SK-N-SH treated with all-trans-retinoic acid at 6 μM for 48 hours (cell line): ENCODE measurements around the gene SRPK2.
"Not testable (repeated sequence)": the region's sequence is repeated elsewhere in the genome, so short reads cannot be mapped to it uniquely, and the experiment has no call there.

ENCODE experiments used
- ATAC-seq: fragments of 200-7000 bp; cut with Tn5 transposase; 3 replicates; pipeline ENCODE4 v1.9.1; 2020; ENCODE audit warnings: mild to moderate bottlenecking, moderate library complexity
- ARNTL ChIP-seq: fragments of 450-650 bp; formaldehyde crosslinking; IDR thresholded peaks from 2 replicates; pipeline ENCODE4 v1.5.0; 2020; ENCODE audit warnings: low read depth, mild to moderate bottlenecking, moderate library complexity, borderline replicate concordance
- CSDC2 ChIP-seq: fragments of 250-450 bp; sonication (Bioruptor Pico); IDR thresholded peaks from 2 replicates; pipeline ENCODE4 v1.5.0; 2020; ENCODE audit warnings: mild to moderate bottlenecking, moderate library complexity
- ESRRG ChIP-seq: fragments of 250-450 bp; sonication (Bioruptor Pico); IDR thresholded peaks from 2 replicates; pipeline ENCODE4 v1.6.1; 2021; ENCODE audit warnings: mild to moderate bottlenecking
- ISL1 ChIP-seq: fragments of 250-450 bp; sonication (Bioruptor Pico); IDR thresholded peaks from 2 replicates; pipeline ENCODE4 v2.1.2; 2022; ENCODE audit warnings: mild to moderate bottlenecking, moderate library complexity
- OSR1 ChIP-seq: fragments of 250-450 bp; sonication (Bioruptor Pico); IDR thresholded peaks from 2 replicates; pipeline ENCODE4 v1.8.0; 2022; ENCODE audit warnings: moderate library complexity, mild to moderate bottlenecking, inconsistent platforms
- PATZ1 ChIP-seq: fragments of 250-450 bp; sonication (Bioruptor Pico); IDR thresholded peaks from 2 replicates; pipeline ENCODE4 v1.8.0; 2020; ENCODE audit warnings: mild to moderate bottlenecking, moderate library complexity, borderline replicate concordance
- PPARA ChIP-seq: fragments of 250-450 bp; sonication (Bioruptor Pico); IDR thresholded peaks from 2 replicates; pipeline ENCODE4 v1.5.0; 2020; ENCODE audit warnings: mild to moderate bottlenecking, borderline replicate concordance
- RARB ChIP-seq: fragments of 250-450 bp; sonication (Bioruptor Pico); IDR thresholded peaks from 2 replicates; pipeline ENCODE4 v1.8.0; 2021; ENCODE audit warnings: mild to moderate bottlenecking, moderate library complexity
- SNAI2 ChIP-seq: fragments of 250-450 bp; sonication (Bioruptor Pico); IDR thresholded peaks from 2 replicates; pipeline ENCODE4 v1.5.0; 2020; ENCODE audit warnings: mild to moderate bottlenecking, moderate library complexity
- TCF4 ChIP-seq: fragments of 250-450 bp; sonication (Bioruptor Pico); IDR thresholded peaks from 2 replicates; pipeline ENCODE4 v1.8.0; 2021; ENCODE audit warnings: mild to moderate bottlenecking, moderate library complexity, borderline replicate concordance
- ZC3H10 ChIP-seq: fragments of 250-450 bp; sonication (Bioruptor Pico); IDR thresholded peaks from 2 replicates; pipeline ENCODE4 v1.5.1; 2021; ENCODE audit warnings: mild to moderate bottlenecking, moderate library complexity
- ZFP3 ChIP-seq: fragments of 250-450 bp; sonication (Bioruptor Pico); IDR thresholded peaks from 2 replicates; pipeline ENCODE4 v1.5.0; 2020; ENCODE audit warnings: mild to moderate bottlenecking, moderate library complexity
- ZFP30 ChIP-seq: fragments of 450-650 bp; formaldehyde crosslinking; IDR thresholded peaks from 2 replicates; pipeline ENCODE4 v1.5.0; 2022; ENCODE audit warnings: mild to moderate bottlenecking, moderate library complexity
- ZNF565 ChIP-seq: fragments of 450-650 bp; formaldehyde crosslinking; conservative IDR thresholded peaks from 2 replicates; pipeline ENCODE4 v1.5.0; 2020; ENCODE audit warnings: low read depth, mild to moderate bottlenecking, moderate library complexity
- ZNF70 ChIP-seq: fragments of 450-650 bp; formaldehyde crosslinking; IDR thresholded peaks from 2 replicates; pipeline ENCODE4 v1.5.0; 2020; ENCODE audit warnings: mild to moderate bottlenecking, moderate library complexity
- ZNF8 ChIP-seq: fragments of 450-650 bp; formaldehyde crosslinking; IDR thresholded peaks from 2 replicates; pipeline ENCODE4 v1.5.0; 2020; ENCODE audit warnings: mild to moderate bottlenecking, moderate library complexity
- TF ChIP-seq, protein P1 (sequence below): fragments of 250-450 bp; sonication (Bioruptor Pico); IDR thresholded peaks from 2 replicates; pipeline ENCODE4 v1.8.0; 2021; ENCODE audit warnings: low read depth, mild to moderate bottlenecking, moderate library complexity, borderline replicate concordance
- TF ChIP-seq, protein P2 (sequence below): fragments of 250-450 bp; sonication (Bioruptor Pico); IDR thresholded peaks from 2 replicates; pipeline ENCODE4 v1.5.1; 2021; ENCODE audit warnings: mild to moderate bottlenecking, moderate library complexity
- TF ChIP-seq, protein P3 (sequence below): fragments of 250-450 bp; sonication (Bioruptor Pico); IDR thresholded peaks from 2 replicates; pipeline ENCODE4 v1.5.1; 2020; ENCODE audit warnings: low read depth, mild to moderate bottlenecking, moderate library complexity

The SRPK2 gene

GRCh38 chr7:105296491-105296890, 92.2 kb downstream of the SRPK2 start (continued):
- TF ChIP-seq, protein P1, sequence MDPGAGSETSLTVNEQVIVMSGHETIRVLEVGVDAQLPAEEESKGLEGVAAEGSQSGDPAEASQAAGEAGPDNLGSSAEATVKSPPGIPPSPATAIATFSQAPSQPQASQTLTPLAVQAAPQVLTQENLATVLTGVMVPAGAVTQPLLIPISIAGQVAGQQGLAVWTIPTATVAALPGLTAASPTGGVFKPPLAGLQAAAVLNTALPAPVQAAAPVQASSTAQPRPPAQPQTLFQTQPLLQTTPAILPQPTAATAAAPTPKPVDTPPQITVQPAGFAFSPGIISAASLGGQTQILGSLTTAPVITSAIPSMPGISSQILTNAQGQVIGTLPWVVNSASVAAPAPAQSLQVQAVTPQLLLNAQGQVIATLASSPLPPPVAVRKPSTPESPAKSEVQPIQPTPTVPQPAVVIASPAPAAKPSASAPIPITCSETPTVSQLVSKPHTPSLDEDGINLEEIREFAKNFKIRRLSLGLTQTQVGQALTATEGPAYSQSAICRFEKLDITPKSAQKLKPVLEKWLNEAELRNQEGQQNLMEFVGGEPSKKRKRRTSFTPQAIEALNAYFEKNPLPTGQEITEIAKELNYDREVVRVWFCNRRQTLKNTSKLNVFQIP (CRISPR knock-in tag): no peak
- no peak for TF ChIP-seq ZFP3
- TF ChIP-seq, protein P2, sequence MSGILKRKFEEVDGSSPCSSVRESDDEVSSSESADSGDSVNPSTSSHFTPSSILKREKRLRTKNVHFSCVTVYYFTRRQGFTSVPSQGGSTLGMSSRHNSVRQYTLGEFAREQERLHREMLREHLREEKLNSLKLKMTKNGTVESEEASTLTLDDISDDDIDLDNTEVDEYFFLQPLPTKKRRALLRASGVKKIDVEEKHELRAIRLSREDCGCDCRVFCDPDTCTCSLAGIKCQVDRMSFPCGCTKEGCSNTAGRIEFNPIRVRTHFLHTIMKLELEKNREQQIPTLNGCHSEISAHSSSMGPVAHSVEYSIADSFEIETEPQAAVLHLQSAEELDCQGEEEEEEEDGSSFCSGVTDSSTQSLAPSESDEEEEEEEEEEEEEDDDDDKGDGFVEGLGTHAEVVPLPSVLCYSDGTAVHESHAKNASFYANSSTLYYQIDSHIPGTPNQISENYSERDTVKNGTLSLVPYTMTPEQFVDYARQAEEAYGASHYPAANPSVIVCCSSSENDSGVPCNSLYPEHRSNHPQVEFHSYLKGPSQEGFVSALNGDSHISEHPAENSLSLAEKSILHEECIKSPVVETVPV (CRISPR knock-in tag): no peak

- TF ChIP-seq OSR1 (CRISPR knock-in tag) (no peak), ESRRG (CRISPR knock-in tag) (no peak), ZC3H10 (no peak), ZNF8 (CRISPR knock-in tag) (no peak), RARB (CRISPR knock-in tag) (no peak)
- TF ChIP-seq, protein P3, sequence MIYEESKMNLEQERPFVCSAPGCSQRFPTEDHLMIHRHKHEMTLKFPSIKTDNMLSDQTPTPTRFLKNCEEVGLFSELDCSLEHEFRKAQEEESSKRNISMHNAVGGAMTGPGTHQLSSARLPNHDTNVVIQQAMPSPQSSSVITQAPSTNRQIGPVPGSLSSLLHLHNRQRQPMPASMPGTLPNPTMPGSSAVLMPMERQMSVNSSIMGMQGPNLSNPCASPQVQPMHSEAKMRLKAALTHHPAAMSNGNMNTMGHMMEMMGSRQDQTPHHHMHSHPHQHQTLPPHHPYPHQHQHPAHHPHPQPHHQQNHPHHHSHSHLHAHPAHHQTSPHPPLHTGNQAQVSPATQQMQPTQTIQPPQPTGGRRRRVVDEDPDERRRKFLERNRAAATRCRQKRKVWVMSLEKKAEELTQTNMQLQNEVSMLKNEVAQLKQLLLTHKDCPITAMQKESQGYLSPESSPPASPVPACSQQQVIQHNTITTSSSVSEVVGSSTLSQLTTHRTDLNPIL (CRISPR knock-in tag): no peak
- TF ChIP-seq, all 23 proteins: peak for 0
- no peak for ATAC-seq
Observed at GRCh38 chr7:105295596-105296352, 92.9 kb downstream of the SRPK2 start.

GRCh38 chr7:105294482-105294881, 94.2 kb downstream of the SRPK2 start:
- not testable (repeated sequence) for ATAC-seq

- TF ChIP-seq, protein P1 (CRISPR knock-in tag): no peak
- TF ChIP-seq ZNF70 (no peak), ZFP30 (no peak)
- no peak for ATAC-seq
Observed at GRCh38 chr7:105289704-105290103, 99.0 kb downstream of the SRPK2 start.

DNA sequence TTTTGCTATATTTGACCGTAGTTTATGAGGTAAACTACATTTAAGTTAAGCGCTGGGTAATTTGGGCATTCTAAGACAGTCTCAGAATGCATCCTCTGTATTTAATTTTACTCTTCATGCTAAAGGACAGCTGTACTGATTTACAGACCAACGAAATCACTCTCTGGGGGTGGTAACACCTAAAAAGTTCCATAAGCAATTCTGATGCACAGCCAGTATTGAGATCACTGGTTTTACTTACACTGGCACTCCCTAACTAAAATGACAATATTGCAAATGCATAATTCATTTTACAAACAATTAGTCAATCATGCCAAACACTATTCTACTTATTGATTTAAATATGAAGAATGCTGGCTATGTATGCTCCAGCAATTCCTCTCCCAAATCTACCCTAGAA, 102.3 kb downstream of the SRPK2 start:
- no peak for ATAC-seq
- no peak for TF ChIP-seq ZNF565
- TF ChIP-seq ISL1 (CRISPR knock-in tag): no peak

DNA sequence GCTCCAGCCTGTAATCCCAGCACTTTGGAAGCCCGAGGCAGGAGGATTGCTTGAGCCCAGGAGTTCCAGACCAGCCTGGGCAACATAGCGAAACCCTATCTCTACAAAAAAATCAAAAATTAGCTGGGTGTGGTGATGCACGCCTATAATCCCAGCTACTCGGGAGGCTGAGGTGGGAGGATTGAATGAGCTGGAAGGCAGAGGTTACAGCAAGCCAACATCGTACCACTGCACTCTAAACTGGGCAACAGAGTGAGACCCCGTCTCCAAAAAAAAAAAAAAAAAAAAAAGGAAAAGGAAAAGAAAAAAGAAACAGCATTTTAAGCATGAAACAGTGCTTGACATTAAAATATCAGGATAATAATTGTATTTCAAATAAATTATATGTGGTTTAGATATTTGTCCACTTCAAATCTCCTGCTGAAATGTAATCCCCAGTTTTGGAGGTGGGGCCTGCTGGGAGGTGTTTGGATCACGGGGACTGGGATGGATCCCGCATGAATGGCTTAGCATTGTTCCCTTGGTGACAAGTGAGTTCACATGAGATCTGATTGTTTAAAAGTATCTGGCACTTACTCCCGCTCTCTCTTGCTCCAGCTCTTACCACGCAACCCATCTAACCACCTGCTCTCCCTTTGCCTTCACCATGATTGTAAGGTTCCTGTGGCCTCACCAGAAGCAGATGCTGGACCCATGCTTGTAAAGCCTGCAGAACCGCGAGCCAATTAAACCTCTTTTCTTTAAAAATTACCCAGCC, 103.4 kb downstream of the SRPK2 start:
- TF ChIP-seq ZNF565 (no peak), CSDC2 (no peak), ZNF70 (no peak), SNAI2 (CRISPR knock-in tag) (no peak)
- no peak for ATAC-seq

- no peak for ATAC-seq
- TF ChIP-seq ZNF70 (no peak), SNAI2 (CRISPR knock-in tag) (no peak), ARNTL (CRISPR knock-in tag) (no peak), PPARA (CRISPR knock-in tag) (no peak), TCF4 (CRISPR knock-in tag) (no peak), ZNF565 (no peak), PATZ1 (CRISPR knock-in tag) (no peak)
- TF ChIP-seq, protein P3 (CRISPR knock-in tag): no peak
Observed at GRCh38 chr7:105284014-105284413, 104.7 kb downstream of the SRPK2 start.
